Dedifferentiated amniotic fluid mesenchymal stem cell (primary cell): Measurements from ENCODE around the gene DGKB.

ENCODE experiments used
- DNase-seq: peaks from one replicate; pipeline ENCODE4 v3.0.0-alpha.2; 2016; ENCODE audit errors: extremely low spot score

DGKB gene

GRCh38 chr7:14859267-14859666 lies 43.3 kb downstream of the DGKB start:
- no peak for DNase-seq

- DNase-seq = no peak
Measured at GRCh38 chr7:14858866-14859265, 43.7 kb downstream of the DGKB start.

DNA sequence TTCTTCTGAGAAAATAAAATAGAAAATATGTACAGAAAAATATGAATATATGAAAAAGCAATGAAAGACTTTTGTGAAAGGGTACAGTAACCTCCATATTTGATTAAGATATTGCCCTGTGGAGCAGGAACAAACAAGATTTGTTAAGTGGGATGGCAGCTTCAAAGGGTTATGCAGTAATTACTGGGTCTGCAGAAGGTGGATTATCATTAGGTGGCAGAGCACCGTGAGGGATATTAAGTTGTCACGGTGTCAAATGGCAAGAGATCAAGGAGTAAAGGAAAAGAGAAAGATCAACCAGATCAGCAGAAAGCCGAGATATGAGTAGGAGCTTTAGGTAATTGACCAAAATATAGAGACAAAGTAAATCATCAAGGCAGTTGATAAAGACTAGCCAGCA lies 44.1 kb downstream of the DGKB start:
- DNase-seq = no peak

- no peak for DNase-seq
Measured at GRCh38 chr7:14855033-14855794, 47.3 kb downstream of the DGKB start.

DNA sequence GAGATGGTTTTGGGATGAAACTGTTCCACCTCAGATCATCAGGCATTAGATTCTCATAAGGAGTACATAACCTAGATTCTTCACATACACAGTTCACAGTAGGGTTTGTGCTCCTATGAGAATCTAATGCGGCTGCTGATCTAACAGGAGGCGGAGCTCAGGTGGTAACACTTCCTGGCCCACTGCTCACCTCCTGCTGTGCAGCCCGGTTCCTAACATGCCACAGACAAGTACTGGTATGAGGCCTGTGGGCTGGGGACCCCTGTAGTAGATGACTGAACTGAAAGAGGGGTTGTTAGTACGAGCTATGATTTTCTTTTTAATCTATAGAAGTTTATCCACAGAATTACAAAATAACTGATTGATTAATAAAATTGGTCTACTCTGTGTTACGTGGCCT lies 48.1 kb downstream of the DGKB start:
- no peak for DNase-seq

- no peak for DNase-seq
Measured at GRCh38 chr7:14851610-14852009, 50.9 kb downstream of the DGKB start.

DNA sequence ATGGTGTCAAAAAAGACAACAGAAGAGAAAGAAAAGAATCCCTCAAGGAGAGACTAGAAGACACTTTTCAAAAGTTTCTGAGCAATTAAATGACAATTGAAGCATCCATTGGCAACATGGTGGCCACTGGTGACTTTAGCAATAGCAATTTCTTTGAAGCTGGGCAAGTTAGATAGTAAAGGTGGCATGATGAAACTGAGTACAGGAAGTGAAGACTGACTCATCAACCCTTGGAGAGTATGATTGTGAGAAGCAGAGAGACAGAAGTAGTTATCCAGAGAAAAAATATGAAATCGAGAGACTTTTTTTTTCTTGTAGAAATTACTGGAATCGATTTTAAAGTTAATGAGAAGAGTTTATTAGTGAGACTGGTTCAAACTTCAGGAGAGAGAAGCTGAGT lies 52.5 kb downstream of the DGKB start:
- no peak for DNase-seq

- DNase-seq = no peak
Measured at GRCh38 chr7:14846405-14846804, 56.1 kb downstream of the DGKB start.

GRCh38 chr7:14843755-14844154 lies 58.8 kb downstream of the DGKB start:
- DNase-seq = no peak

DNA sequence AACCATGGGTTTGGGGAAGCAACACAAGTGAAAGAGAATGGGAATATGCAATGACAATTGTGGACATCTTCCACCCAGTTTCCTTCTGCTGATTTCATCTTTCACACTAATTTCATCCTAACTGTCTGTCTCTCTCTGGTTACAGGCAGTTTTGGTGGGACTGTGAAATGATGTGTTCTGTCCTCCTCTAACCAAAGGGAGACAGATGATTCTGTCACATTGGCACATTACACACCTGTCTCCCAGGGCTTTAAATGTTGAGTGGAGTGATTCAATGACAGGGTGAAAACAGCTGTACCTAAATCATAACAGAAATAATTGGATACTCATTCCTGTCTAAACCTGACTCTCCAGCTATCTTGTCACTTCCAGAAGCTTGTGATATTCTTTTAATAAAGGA lies 60.0 kb downstream of the DGKB start:
- no peak for DNase-seq

DNA sequence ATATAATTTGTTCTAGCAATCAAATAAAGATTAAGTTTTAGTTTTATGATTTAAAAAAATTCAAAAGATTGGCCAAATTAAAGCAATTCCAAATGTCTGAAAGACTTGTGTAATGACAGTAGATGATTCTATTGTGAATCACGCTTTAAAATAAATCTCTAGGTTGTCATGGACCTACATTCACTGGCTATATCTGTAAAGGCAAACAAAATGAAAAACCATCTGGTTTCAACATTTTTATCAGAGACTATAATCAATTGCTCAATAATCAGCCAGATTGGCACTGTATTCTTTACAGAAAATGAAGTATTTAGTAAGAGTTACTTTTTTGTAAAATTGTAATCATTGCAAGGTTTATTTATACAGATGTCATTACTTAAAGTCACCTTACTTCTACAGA lies 60.7 kb downstream of the DGKB start:
- peak; percentile 34 for DNase-seq

DNA sequence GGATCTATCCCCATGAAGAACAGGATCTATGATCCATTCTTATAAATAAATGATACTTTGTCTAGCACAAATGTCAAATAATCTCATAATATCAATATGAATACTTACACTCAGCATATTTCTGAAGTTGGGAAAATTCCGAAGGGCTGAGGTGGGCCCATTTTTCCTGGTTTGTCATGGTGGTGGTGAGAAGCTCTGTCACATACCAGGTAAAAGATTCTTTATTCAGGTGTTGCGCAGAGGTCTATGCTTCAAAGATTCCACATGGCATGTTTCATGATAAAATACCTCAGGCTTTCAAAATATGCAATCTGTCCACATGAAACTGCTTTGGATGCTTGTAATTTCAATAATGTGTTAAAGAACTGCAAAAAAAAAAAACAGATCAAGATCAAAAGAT lies 61.5 kb downstream of the DGKB start:
- no peak for DNase-seq

- no peak for DNase-seq
Measured at GRCh38 chr7:14839307-14839706, 63.2 kb downstream of the DGKB start.

- DNase-seq = no peak
Measured at GRCh38 chr7:14837216-14837615, 65.3 kb downstream of the DGKB start.

GRCh38 chr7:14836571-14837189 lies 65.9 kb downstream of the DGKB start:
- DNase-seq = peak; percentile 80

DNA sequence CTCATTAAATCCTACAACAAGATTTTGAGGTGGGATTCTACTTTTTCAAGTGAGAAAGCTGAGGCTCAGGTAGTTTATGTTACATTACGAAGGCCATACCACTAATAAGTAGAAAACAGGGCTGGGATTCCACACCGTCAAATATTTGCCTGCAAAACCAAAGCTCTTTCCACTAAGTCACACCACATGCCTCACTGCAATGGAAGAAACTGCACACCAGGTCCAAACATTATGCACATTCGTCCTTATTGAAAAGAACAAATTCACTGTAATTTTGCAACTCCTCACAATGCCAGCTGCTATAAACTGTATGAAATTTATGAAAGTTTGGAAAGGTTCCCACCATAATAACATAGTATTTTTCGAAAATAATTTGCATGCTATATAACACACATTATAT lies 66.5 kb downstream of the DGKB start:
- no peak for DNase-seq

- no peak for DNase-seq
Measured at GRCh38 chr7:14835384-14835783, 67.2 kb downstream of the DGKB start.

GRCh38 chr7:14834883-14835282 lies 67.7 kb downstream of the DGKB start:
- DNase-seq = no peak

DNA sequence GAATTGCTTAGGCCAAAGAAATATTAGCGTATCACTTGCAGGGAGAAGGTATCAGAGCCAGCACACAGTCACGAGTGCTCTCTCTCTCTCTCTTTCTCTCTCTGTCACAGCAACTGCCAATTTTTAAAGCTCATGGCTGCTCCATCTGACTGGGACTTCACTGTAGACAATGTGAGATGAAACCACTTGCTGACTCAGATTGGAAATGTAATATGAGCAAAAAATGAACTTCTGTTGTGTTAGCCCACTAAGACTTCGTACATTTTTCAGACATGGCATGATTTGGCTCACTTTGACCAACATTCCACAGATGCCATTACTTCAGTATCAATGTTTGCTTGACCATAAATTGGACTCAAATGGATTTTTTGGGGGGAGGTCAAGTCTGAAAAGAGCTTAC lies 68.1 kb downstream of the DGKB start:
- DNase-seq = peak; percentile 67

DNA sequence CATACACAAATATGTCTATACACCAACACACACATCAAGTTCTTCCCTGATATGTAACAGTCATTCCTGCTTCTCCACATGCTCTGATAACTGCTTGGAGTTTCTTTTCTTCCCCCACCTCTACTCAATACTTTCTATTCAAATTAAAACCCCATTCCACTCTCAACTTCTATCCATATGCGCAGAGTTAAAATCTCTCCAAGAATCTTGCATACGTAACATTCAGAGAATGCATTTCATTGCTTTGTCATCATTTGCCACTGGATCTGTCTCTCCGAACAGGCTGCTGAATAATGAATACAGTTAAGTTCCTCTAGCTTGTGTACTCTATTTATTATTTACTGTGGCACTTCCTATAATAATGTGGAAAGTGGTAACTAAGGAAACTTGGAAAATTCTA lies 68.8 kb downstream of the DGKB start:
- DNase-seq = no peak

GRCh38 chr7:14828053-14828452 lies 74.5 kb downstream of the DGKB start:
- DNase-seq = no peak

- no peak for DNase-seq
Measured at GRCh38 chr7:14826426-14826825, 76.1 kb downstream of the DGKB start.

- DNase-seq = no peak
Measured at GRCh38 chr7:14825912-14826311, 76.6 kb downstream of the DGKB start.

DNA sequence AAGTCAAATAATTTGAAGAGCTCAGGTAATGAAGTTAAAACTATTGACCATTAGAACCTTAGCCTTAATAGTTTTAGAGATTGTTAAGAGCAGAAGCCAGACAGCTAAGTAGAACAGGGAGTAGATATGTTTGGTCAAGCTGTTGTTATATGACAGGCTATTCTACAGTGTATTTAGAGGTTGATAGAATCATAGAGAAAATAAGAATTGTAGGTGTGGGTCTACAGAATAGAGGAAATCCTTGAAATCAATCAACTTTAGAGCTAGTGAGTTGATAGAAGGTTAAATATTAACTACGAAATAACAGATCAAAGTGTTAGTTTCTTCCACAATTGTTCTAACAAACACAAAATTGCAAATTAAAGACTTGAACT lies 80.1 kb downstream of the DGKB start:
- DNase-seq = no peak
